ENCODE results near the gene IL18RAP.

IL18RAP gene

GRCh38 chr2:102463160-102463559 is 40.2 kb downstream of the IL18RAP start:
- DNase-seq, result no peak
- H3K27ac Mint-ChIP-seq, result no peak overlapping the region
- H3K4me1 Mint-ChIP-seq, result no peaks in the 10 kb centered on the region
- no peak overlapping the region for H3K4me3 Mint-ChIP-seq
- no peaks in the 10 kb centered on the region for H3K36me3 Mint-ChIP-seq (ENCODE audit: low read depth)
- H3K9me3 Mint-ChIP-seq, result peaks cover 6% of the 10 kb centered on the region
- H3K27me3 Mint-ChIP-seq (ENCODE audit: low read depth, poor library complexity), result peaks cover 14% of the 10 kb centered on the region
- TF ChIP-seq CTCF (IDR thresholded peaks at IDR 0.05), result no peak

- H3K4me3 Mint-ChIP-seq, result no peak overlapping the region
- no peaks in the 10 kb centered on the region for H3K4me1 Mint-ChIP-seq
- H3K27me3 Mint-ChIP-seq (ENCODE audit: low read depth, poor library complexity), result no peaks in the 10 kb centered on the region
- no peak for DNase-seq
- H3K27ac Mint-ChIP-seq, result no peak overlapping the region
- no peaks in the 10 kb centered on the region for H3K36me3 Mint-ChIP-seq (ENCODE audit: low read depth)
- TF ChIP-seq CTCF (IDR thresholded peaks at IDR 0.05), result no peak
- peaks cover 21% of the 10 kb centered on the region for H3K9me3 Mint-ChIP-seq
These were observed 47.2 kb downstream of the IL18RAP start for GRCh38 chr2:102470168-102470567.

GRCh38 chr2:102473020-102473419 is 50.1 kb downstream of the IL18RAP start, which contains the start of gene SLC9A4:
Gene SLC9A4 (plus strand): TSS chr2:102473226. CDS start chr2:102473760, 534 bp downstream.
- no peaks in the 10 kb centered on the region for H3K27me3 Mint-ChIP-seq (ENCODE audit: low read depth, poor library complexity)
- DNase-seq, result peak; percentile 61

GRCh38 chr2:102473631-102474030 is 50.7 kb downstream of the IL18RAP start:
- DNase-seq, result no peak
- Mint-ChIP-seq H3K36me3 (ENCODE audit: low read depth) (no peaks in the 10 kb centered on the region), H3K4me1 (no peaks in the 10 kb centered on the region), H3K27ac (no peak overlapping the region), H3K4me3 (no peak overlapping the region), H3K27me3 (ENCODE audit: low read depth, poor library complexity) (no peaks in the 10 kb centered on the region), H3K9me3 (peaks cover 15% of the 10 kb centered on the region)
- no peak for TF ChIP-seq CTCF (IDR thresholded peaks at IDR 0.05)

More at GRCh38 chr2:102473020-102473419, 50.1 kb downstream of the IL18RAP start, which contains the start of gene SLC9A4:
- TF ChIP-seq CTCF (IDR thresholded peaks at IDR 0.05), result peak; percentile 91
- no peak within 1 kb of the TSS for H3K27ac Mint-ChIP-seq
- H3K36me3 Mint-ChIP-seq (ENCODE audit: low read depth), result no peaks in the 10 kb centered on the region
- H3K4me3 Mint-ChIP-seq, result no peak within 1 kb of the TSS
- H3K4me1 Mint-ChIP-seq, result no peaks in the 10 kb centered on the region
- H3K9me3 Mint-ChIP-seq, result peaks cover 20% of the 10 kb centered on the region

GRCh38 chr2:102474785-102475184 is 51.8 kb downstream of the IL18RAP start:
- Mint-ChIP-seq H3K27ac (no peak overlapping the region), H3K9me3 (peaks cover 8% of the 10 kb centered on the region), H3K36me3 (ENCODE audit: low read depth) (no peaks in the 10 kb centered on the region), H3K4me1 (no peaks in the 10 kb centered on the region), H3K27me3 (ENCODE audit: low read depth, poor library complexity) (no peaks in the 10 kb centered on the region), H3K4me3 (no peak overlapping the region)
- no peak for DNase-seq
- TF ChIP-seq CTCF (IDR thresholded peaks at IDR 0.05), result no peak

GRCh38 chr2:102478686-102479470 is 55.9 kb downstream of the IL18RAP start:
- Mint-ChIP-seq H3K9me3 (no peaks in the 10 kb centered on the region), H3K27me3 (ENCODE audit: low read depth, poor library complexity) (no peaks in the 10 kb centered on the region), H3K27ac (no peak overlapping the region), H3K4me3 (no peak overlapping the region), H3K36me3 (ENCODE audit: low read depth) (no peaks in the 10 kb centered on the region), H3K4me1 (no peaks in the 10 kb centered on the region)
- no peak for DNase-seq
- TF ChIP-seq CTCF (IDR thresholded peaks at IDR 0.05), result no peak

Data from nephron progenitor cell (in vitro differentiated cells).